ENCODE measurements around the gene RPL22.

DNA sequence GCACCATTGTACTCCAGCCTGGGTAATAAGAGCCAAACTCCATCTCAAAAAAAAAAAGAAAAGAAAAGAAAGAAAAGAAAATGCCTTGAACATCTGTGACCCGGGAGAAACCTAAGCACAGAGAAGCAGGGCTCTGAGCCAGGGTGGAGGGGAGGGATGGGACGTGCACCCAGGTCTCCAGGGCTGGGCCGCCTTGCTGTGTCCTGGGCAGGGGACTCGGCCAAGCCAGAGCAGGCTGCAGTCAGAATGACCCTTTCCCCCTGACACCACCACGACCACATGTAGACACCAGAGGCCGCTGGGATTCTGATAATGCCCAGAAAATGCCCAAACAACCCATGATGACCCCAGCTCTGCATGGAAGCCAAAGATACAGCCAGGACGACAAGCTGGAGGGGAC lies 37.1 kb downstream of the RPL22 start:
- TF ChIP-seq, protein P1, sequence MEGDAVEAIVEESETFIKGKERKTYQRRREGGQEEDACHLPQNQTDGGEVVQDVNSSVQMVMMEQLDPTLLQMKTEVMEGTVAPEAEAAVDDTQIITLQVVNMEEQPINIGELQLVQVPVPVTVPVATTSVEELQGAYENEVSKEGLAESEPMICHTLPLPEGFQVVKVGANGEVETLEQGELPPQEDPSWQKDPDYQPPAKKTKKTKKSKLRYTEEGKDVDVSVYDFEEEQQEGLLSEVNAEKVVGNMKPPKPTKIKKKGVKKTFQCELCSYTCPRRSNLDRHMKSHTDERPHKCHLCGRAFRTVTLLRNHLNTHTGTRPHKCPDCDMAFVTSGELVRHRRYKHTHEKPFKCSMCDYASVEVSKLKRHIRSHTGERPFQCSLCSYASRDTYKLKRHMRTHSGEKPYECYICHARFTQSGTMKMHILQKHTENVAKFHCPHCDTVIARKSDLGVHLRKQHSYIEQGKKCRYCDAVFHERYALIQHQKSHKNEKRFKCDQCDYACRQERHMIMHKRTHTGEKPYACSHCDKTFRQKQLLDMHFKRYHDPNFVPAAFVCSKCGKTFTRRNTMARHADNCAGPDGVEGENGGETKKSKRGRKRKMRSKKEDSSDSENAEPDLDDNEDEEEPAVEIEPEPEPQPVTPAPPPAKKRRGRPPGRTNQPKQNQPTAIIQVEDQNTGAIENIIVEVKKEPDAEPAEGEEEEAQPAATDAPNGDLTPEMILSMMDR (IDR thresholded peaks at IDR 0.05), result no peak
- TF ChIP-seq, protein P2, sequence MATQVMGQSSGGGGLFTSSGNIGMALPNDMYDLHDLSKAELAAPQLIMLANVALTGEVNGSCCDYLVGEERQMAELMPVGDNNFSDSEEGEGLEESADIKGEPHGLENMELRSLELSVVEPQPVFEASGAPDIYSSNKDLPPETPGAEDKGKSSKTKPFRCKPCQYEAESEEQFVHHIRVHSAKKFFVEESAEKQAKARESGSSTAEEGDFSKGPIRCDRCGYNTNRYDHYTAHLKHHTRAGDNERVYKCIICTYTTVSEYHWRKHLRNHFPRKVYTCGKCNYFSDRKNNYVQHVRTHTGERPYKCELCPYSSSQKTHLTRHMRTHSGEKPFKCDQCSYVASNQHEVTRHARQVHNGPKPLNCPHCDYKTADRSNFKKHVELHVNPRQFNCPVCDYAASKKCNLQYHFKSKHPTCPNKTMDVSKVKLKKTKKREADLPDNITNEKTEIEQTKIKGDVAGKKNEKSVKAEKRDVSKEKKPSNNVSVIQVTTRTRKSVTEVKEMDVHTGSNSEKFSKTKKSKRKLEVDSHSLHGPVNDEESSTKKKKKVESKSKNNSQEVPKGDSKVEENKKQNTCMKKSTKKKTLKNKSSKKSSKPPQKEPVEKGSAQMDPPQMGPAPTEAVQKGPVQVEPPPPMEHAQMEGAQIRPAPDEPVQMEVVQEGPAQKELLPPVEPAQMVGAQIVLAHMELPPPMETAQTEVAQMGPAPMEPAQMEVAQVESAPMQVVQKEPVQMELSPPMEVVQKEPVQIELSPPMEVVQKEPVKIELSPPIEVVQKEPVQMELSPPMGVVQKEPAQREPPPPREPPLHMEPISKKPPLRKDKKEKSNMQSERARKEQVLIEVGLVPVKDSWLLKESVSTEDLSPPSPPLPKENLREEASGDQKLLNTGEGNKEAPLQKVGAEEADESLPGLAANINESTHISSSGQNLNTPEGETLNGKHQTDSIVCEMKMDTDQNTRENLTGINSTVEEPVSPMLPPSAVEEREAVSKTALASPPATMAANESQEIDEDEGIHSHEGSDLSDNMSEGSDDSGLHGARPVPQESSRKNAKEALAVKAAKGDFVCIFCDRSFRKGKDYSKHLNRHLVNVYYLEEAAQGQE (IDR thresholded peaks at IDR 0.05; ENCODE audit: insufficient read depth in 1 of 2, low read depth in 2 of 2, low read length in 1 of 2), result no peak

Measured in Panc1 (cell line).